HG03342 (cell line): Measurements from ENCODE around the gene LSM14A.
A peak's percentile ranks its signal among the peaks of the same experiment; 100 is the strongest.

Experiments
- ATAC-seq: cut with Tn5 transposase; IDR thresholded peaks from one replicate; pipeline ENCODE4 v1.9.1; 2021; ENCODE audit warnings: mild to moderate bottlenecking, moderate library complexity; ENCODE audit not compliant: unreplicated experiment

LSM14A gene

DNA sequence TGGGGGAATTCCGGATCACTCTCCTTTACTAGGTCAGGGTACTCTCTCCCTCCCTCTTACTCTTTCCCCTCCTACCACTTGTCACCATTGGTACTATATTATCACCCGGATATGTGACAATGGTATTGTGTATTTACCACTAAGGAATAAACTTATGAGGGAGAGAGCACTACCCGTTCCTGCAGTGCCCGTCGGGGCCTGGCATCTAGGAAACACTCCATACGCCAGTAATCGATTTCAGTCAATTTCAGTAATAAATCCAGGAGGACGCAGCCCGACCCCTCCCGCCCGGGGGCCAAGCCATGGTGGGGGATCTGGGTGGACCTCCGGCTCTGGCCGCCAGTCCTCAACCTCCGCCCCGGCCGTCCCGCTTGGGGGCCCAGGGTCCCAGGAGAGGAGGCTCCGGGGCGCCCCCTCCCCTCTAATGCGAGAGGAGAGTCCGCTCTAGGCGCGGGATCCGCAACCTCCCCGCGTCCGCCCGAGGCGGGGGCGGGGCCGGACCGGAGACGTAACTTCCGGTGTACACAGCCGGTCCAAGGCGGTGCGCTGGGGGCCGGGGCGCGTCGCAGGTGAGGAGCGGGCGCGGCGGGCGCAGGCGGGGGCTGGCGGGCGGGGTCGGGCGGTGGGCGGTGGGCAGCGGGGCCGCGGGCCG lies 81.9 kb downstream of the LSM14A start, which contains the start of gene GARRE1:
TSS of gene GARRE1 (plus strand) at position 509 of the 652 bp plus-strand sequence. CDS start 45,920 bp downstream, outside the sequence.
- peak; percentile 87 for ATAC-seq

DNA sequence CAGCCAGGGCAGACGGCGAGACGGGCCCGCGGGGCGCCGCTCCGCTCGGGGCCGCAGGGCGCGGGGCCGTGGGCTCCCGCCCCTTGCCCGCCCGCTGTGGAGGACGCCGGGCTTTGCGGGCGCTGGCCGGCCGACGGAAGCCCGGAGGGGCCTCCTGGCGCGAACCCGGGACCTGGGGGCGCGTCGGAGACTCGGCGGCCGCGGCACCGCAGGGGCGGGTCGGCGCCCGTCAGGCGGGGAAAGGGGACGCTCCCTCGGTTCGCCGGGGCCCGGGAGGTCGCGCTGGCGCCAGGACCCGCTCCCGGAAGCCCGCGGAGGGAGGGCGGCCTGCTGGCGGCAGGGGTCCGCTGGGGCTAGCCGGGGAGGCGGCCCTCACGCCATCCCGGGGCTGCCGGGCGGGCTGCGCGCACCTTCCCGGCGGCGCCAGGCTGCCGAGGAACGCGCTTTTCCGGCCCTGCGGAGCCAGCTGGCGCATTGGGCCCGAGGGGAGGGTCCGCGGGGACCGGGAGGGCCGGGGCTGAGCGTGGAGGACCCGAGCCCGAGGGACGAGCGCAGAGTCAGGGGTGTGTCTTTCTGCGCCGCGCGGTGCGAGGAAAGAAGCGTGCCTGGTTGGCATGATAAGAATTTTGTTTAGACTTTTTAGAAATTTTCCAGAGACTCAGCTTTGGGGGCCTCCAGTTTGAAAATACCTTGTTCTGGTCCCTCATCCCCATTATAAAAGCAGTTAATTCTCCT lies 82.6 kb downstream of the LSM14A start:
- ATAC-seq = peak; percentile 45

DNA sequence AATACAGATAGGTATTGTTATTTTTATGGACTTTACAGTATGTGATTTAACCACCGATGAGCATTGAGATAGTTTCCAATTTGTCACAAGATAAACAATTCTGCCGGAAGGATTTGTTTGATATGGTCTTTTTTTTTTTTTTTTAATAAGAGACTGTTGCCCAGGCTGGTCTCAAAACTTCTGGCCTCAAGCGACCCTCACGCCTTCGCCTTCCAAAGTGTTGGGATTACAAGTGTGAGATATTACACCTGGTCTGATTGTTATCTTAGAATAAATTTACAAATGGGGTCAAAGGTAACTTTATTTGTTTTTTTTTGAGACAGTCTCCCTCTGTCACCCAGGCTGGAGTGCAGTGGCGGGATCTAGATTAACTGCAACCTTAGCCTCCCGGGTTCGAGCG lies 83.2 kb downstream of the LSM14A start:
- no peak for ATAC-seq

DNA sequence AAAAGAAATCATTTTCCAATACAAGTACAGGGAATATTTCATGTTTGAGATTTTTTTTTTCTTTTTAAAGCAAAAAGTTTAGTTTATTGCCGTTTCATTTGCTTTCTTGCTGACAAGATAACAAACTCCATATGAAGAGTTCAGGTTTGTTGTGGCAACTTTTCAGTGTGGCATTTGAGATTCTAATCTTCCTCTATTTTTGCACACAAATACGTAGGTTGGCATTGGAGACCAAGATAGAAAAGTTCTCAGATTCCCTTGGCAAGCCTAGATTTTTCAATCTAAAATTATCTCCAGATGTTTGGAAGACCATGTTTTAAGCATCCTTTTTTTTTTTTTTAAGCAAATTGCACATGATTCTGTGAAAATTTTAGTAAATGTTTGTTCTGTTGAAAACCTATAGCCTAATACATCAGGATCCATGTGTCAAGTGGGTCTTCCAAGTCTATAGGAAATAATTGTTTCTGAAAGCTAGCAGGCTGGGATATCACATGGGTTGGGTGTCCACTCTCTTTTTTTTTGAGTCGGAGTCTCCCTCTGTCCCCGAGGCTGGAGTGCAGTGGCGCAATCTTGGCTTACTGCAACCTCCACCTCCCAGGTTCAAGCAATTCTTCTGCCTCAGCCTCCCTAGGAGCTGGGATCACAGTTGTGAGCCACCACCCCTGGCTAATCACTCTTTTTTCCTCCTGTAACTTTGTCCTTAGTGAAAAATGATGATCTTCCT lies 84.7 kb downstream of the LSM14A start:
- no peak for ATAC-seq

DNA sequence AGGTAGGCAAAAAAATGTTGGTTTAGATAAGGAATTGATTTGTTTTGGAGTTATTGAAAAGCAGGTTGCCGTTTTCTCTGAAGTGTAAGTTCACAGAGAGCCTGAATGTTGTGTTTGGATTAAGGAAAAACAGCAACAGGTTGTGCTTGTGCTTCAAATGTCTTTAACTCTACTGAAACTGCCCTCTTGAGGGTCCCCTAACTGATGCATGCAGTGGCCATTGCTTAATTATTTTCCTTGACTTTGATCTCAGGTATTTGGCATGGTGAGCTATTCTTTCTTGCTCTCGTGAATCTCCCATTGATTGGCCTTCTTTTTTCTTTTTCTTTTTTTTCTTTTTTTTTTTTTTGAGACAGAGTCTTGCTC lies 85.2 kb downstream of the LSM14A start:
- ATAC-seq = no peak

DNA sequence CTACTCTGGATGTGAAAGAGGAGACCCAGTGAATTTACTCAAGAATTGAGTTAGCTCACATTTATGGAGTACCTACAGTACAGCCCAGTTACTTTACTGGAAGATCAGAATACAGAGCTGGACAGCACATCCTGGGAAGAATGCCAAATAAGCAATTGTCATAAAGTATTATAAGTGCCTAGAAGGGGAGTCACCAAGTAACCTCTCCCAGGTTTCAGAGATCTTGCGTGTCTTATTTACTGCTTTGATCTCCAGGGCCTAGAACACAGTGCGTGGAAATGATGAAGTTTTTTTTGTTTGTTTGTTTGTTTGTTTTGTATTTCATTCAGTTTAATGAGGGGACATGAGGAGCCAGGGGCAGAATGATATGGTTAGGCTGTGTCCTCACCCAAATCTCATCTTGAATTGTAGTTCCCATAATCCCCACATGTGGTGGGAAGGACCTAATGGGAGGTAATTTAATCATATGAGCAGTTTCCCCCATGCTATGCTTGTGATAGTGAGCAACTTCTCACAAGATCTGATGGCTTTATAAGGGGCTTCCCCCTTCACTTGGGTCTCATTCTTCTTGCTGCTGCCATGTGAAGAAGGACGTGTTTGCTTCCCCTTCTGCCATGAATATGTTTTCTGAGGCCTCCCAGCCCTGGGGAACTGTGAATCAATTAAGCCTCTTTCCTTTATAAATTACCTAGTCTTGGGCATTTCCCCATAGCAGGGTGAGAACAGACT lies 87.2 kb downstream of the LSM14A start:
- no peak for ATAC-seq

DNA sequence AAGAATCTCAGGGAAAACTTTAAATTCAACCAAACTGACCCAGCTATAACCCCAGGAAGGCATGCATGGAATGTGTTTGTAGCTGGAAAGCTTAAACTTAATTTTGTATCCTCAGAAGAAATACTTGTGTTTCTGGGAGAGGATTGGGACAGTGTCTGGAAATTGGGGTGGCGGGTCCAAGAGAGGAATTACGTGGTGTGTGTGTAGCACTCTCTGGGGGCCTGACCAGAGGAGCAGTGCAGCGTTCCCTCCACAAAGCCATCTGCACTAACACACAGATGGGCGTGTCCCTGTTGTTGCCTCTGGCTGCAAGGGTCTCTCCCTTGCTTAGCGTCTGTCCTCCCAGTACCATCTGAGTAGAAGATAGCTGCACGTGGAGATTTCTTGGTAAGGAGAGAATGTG lies 88.5 kb downstream of the LSM14A start:
- no peak for ATAC-seq

DNA sequence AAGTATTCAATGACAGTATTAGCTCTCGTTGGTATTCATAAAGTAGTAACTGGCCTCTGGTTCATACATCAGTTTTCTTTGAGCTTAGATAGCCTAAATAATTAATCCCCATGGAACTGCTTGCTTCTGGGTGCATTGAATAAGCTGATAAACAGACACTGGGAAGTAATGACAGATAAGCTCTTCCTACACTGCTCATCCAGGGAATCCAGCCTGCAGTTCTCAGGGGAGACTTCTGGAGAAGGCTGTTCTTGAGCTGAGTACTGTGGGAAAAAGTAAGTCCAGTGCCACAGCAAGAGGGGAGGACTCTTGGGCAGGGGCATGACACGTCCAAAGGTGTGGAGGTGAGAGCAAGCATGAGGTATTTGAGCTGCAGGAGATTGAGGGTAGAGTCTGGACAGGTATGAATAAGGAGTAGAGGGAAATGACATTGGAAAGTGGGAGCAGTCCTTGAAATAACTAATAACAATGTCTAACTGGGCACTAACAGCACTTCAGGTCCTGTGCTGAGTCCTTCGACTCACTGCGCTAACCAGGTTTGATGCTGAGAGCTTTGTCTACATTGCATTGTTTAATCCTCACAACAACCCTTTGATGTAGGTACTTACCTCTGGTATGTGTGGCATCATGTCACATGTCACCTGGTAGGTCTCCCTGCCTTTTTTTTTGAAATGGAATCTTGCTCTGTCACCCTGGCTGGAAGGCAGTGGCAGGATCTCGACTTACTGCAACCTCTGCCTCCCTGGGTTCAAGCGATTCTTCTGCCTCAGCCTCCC lies 89.2 kb downstream of the LSM14A start:
- no peak for ATAC-seq

DNA sequence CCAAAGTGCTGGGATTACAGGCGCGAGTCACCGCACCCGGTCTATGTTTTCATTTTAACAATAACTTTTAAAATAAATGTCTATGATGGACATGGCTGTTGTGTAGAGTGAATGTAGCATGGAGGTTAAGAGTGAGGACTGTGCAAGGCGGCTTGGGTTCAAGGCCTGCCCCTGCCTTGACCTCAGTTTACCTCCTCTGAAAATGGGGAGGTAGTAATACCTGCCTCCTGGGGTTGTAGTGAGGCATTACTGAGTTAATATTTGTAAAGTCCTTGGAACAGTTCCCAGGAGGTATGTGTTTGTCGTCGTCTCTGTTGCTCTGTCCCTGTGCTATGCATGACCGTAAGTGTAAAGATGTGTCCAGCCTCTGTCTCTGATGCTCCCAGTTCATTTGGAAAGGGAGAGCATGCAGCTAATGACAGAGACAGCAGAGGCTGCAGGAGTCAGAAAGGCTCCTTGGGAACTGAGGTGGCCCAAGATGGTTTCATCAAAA lies 91.5 kb downstream of the LSM14A start:
- ATAC-seq = no peak

DNA sequence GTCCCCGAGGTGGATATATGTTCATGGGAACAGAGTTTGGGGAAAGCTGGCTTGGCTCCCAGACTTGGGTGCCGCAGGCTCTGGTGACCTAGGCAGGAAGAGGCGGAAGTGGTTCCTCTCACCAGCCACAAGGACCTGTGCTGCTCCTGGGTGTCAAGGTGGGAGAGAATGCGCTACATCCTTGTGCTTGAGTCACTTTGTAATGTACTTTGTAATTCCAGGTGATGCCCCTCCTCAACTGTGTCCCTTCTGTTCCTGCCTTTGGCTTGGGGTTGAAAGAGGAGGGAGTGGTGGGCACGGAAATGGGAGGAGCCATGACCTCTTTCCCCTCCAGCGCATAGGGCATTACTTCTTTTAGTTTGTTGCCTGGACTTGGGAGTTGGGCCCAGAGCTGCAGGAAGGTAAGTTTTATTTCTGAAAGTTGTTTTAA lies 92.9 kb downstream of the LSM14A start:
- no peak for ATAC-seq

DNA sequence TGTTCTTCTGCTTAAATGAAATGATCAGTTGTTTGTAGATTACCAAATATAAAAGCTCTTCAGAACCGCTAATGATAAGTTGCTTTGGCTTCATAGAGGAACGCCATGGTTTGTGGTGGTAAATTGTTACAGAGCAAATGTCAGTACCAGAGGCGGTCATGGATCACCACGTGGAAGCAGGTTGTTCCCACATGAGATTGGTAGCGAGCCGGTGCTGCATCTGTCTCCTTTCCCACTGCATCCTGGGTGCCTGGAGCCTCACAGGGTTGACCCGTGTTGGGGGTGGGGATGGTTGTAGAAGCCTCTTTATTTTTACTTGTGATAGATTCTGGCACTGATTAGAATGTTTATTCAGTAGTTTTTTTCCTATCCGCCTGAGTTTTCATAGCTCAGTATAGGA lies 96.8 kb downstream of the LSM14A start:
- ATAC-seq = no peak

DNA sequence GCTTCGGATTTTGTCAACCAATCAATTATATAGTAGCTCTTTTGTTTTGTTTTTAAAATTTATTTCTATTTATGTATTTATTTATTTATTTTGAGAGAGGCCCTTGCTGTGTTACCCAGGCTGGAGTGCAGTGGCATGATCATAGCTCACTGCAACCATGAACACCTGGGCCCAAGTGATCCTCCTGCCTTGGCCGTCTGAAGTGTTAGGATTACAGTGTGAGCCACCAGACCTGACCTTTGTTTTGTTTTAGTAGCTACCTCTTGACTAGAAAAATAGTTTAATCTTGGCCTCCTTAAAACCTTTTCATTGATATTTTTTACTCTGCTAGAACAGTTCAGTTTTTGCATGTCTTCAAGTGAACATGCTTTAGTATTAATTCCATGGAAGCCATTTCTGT lies 97.2 kb downstream of the LSM14A start:
- ATAC-seq = no peak

DNA sequence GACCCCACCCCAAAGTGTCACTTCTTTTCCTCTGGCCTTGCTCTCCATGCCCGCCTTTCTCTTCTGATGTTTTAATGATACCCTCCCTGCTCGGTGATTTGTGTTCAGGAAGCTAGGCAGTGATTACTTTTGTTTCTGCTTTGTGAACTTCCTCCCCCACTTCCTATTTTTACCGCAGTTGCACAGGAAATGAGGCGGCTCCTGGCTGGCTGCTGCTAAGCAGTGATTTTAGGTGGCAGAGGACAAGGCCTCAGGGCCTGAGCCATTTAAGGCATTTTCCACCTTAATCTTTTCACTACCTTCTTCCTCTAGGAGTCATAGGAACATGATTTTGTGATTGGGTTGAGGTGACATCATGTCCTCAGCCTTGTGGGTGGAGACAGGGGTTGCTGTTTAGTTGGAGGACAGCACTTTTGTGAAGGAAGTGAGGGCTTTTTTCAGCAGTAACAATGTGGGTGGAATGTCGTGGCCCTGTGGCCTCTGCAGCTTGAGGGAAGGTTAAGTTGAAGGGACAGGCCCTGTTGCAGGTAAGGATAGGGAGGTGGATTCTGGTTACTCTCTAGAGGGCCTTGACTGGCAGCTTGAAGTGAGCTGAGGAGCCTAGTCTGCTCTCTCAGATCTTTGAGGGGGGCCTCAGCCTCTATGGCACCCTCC lies 97.8 kb downstream of the LSM14A start:
- peak; percentile 64 for ATAC-seq

DNA sequence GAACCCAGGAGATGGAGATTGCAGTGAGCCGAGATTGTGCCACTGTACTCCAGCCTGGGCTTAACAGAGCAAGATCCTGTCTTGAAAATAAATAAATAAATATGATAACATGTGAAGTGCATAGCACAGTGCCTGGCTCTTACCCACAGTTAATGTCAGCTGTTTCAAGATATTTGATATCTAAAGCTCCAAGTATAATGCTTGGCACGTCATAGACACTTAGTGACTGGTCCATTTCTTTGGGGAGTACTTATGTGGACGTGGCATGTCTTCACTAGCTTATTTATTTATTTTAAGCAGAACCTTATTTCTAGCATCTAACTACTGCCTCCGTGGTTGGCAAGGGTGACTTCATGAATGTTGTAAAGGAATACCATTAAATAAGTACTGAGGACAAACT lies 100.8 kb downstream of the LSM14A start:
- no peak for ATAC-seq

DNA sequence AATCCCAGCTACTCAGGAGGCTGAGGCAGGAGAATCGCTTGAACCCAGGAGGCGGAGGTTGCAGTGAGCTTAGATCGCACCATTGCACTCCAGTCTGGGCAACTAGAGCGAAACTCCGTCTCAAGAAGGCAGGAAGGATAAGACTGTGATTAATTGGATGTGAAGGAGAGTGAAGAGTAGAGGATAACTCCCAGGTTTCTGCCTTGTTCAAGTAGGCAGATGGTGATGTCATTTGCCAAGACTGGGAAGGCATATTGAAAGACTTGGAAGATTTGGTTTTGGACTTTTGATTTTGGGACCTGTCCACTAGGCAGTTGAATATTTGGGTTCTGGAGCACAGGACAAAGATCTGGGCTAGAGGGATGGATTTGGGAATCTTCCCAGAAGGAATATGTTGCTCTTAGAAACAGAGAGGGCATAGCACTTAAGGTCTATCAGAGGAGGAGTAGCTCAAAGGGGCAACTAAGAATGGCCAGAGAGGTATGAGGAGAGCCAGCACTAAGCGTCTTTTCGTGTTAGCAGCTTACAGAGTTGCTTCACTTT lies 102.1 kb downstream of the LSM14A start:
- no peak for ATAC-seq

DNA sequence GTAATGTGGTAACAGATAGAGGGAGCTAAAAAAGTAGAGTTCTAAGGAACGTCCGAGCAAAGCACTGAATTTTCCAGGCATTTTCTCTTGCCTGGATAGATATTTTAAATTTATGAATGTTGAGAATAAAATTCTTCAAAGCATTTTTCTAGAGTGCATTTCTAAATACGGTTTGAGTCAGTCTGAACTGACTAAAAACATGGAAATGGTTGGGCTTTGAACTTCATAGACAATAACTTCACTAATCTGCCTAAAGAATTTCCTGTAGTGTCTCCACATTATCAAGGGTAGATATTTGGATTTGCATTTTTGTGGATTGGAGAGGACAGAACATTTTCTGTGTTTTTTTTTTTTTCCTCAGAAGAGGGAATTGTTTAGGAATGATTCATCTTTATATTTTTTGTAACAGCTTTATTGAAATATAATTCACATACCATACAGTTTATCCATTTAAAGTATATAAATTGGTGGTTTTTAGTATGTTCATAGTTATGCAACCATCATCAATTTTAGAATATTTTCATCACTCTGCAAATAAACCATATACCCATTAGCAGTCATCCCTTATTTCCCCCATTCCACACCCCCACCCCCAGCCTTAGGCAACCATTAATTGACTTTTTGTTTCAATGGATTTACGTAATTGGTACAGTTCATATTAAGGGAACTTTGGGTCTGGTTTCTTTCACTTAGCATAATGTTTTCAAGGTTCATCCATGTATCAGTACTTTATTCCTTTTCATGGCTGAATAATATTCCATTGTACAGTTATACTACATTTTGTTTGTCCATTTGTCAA lies 102.7 kb downstream of the LSM14A start:
- ATAC-seq = no peak

DNA sequence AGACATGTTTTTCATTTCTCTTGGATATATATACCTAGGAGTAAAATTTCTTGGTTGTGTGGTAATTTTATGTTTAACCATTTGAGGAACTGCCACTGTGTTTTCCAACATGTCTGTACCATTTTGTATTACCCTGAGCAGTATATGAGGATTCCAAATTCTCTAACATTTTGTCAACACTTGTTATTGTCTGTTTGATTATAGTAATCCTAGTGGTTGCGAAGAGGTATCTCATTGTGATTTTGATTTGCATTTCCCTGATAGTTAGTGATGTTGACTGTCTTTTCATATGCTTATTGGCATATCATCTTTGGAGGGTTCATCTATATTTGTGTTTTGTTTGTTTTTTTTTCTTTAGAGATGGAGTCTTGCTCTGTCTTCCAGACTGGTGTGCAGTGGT lies 103.4 kb downstream of the LSM14A start:
- no peak for ATAC-seq

DNA sequence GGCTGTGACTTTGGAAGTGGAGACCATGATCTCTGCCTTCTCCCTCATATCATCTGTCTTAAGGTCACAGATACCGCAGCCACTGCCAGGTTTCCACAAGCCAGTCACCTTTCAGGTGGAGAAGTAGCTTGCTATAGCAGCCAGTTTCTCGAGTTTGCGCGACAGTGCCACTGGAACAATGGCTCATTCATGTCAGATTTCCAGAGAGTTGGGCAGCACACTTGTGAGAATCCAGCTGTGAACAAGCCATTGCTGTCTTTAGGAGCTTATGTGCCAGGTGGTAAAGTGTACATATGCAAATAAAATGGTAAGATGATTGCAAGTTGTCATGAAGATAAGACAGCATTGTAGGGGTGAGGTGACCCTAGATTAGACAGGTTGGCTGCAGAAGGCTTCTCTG lies 104.3 kb downstream of the LSM14A start:
- ATAC-seq = no peak

DNA sequence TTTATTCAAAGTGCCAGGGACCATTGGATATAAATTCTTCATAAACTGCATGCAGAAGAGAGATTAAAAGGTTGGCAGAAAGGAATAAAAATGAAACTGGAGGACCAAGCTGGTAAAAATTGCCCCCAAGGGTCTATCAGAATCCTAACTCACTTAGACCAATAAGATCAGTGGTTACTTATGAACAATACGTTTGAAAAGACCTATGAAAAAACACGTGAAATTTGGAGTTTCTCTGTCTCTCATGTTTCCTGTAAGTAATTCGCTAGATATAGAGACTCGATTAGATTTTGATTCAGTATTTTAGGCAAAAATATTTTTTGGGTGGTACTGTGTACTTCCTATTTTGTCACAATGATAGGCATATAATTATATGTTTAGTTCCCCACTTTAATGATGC lies 104.9 kb downstream of the LSM14A start:
- ATAC-seq = no peak
